Mesendoderm (in vitro differentiated cells): ENCODE results near the gene HSPD1.

ENCODE experiments used
- DNase-seq: peaks from one replicate; pipeline ENCODE4 v3.0.0; 2013
- H2AK5ac ChIP-seq: 2 replicates; pipeline ENCODE4 v1.6.1; 2013; ENCODE audit warnings: low read length, inconsistent platforms
- H2BK120ac ChIP-seq: 2 replicates; pipeline ENCODE4 v1.6.1; 2013; ENCODE audit warnings: low read depth, mild to moderate bottlenecking, low read length, moderate library complexity, mixed read lengths
- H2BK15ac ChIP-seq: replicated peaks from 2 replicates; pipeline ENCODE4 v1.6.1; 2013; ENCODE audit warnings: low read depth, mild to moderate bottlenecking, moderate library complexity
- H2BK5ac ChIP-seq: 2 replicates; pipeline ENCODE4 v1.6.1; 2013; ENCODE audit warnings: low read length, inconsistent platforms
- H3K18ac ChIP-seq: 2 replicates; pipeline ENCODE4 v1.6.1; 2013; ENCODE audit warnings: mild to moderate bottlenecking, low read length, mixed read lengths
- H3K23ac ChIP-seq: one replicate; pipeline ENCODE4 v1.6.1; 2013; ENCODE audit warnings: low read length
- H3K27ac ChIP-seq: 2 replicates; pipeline ENCODE4 v1.5.1; 2013; ENCODE audit warnings: low read depth, mild to moderate bottlenecking, inconsistent platforms, low read length, moderate library complexity
- H3K27me3 ChIP-seq: 2 replicates; pipeline ENCODE4 v1.6.1; 2013; ENCODE audit warnings: low read length, control low read depth, mild to moderate bottlenecking, inconsistent platforms; ENCODE audit not compliant: insufficient read depth, poor library complexity
- H3K36me3 ChIP-seq: 2 replicates; pipeline ENCODE4 v1.6.1; 2013; ENCODE audit warnings: low read length, inconsistent platforms; ENCODE audit not compliant: control insufficient read depth, insufficient read depth
- H3K4ac ChIP-seq: one replicate; pipeline ENCODE4 v1.6.1; 2013; ENCODE audit warnings: low read depth, mild to moderate bottlenecking, low read length, moderate library complexity
- H3K4me1 ChIP-seq: 2 replicates; pipeline ENCODE4 v1.6.1; 2013; ENCODE audit warnings: low read depth, low read length, inconsistent platforms; ENCODE audit not compliant: control insufficient read depth
- H3K4me2 ChIP-seq: 2 replicates; pipeline ENCODE4 v1.6.1; 2013; ENCODE audit warnings: low read length
- H3K4me3 ChIP-seq: 2 replicates; pipeline ENCODE4 v1.5.1; 2013; ENCODE audit warnings: mild to moderate bottlenecking, low read length
- H3K56ac ChIP-seq: one replicate; pipeline ENCODE4 v1.6.1; 2013; ENCODE audit warnings: low read length
- H3K79me1 ChIP-seq: 2 replicates; pipeline ENCODE4 v1.6.1; 2013; ENCODE audit warnings: low read length, inconsistent platforms
- H3K79me2 ChIP-seq: 2 replicates; pipeline ENCODE4 v1.6.1; 2013; ENCODE audit warnings: mild to moderate bottlenecking, low read length; ENCODE audit not compliant: control insufficient read depth, insufficient read depth
- H3K9ac ChIP-seq: 2 replicates; pipeline ENCODE4 v1.6.1; 2013; ENCODE audit warnings: low read length, inconsistent platforms
- H4K5ac ChIP-seq: one replicate; pipeline ENCODE4 v1.6.1; 2013; ENCODE audit warnings: low read length
- H4K8ac ChIP-seq: one replicate; pipeline ENCODE4 v1.6.1; 2013; ENCODE audit warnings: low read depth, mild to moderate bottlenecking, control low read depth, low read length, moderate library complexity
- whole genome bisulfite sequencing: extraction: QIAGEN DNeasy Blood & Tissue Kit; methylation state at CpG from one replicate; pipeline ENCODE4 v1.1.7; 2013; ENCODE audit warnings: low lambda C conversion rate, missing lambda C conversion rate; ENCODE audit not compliant: insufficient coverage; ENCODE audit errors: extremely low coverage; 5-methylcytosine and 5-hydroxymethylcytosine counted together

The HSPD1 gene

GRCh38 chr2:197450465-197450864, 49.2 kb downstream of the HSPD1 start:
- no peak overlapping the region for H3K23ac ChIP-seq
- H3K27ac ChIP-seq, result no peak overlapping the region
- no peak overlapping the region for H2AK5ac ChIP-seq
- no peak overlapping the region for H3K4me2 ChIP-seq
- DNase-seq, result no peak
- H2BK5ac ChIP-seq, result no peak overlapping the region
- no peak overlapping the region for H3K9ac ChIP-seq
- H4K8ac ChIP-seq, result no peak overlapping the region
- no peak overlapping the region for H4K5ac ChIP-seq
- no peak overlapping the region for H2BK120ac ChIP-seq
- no peaks in the 10 kb centered on the region for H3K27me3 ChIP-seq
- no peak overlapping the region for H3K4ac ChIP-seq
- H2BK15ac ChIP-seq, result no peak overlapping the region
- H3K18ac ChIP-seq, result no peak overlapping the region
- H3K56ac ChIP-seq, result no peak overlapping the region
- H3K79me1 ChIP-seq, result peaks cover 1% of the 10 kb centered on the region
- peaks cover 2% of the 10 kb centered on the region for H3K4me1 ChIP-seq
- no CpG with 5 or more reads among the region's 25 CpGs for WGBS
- peaks cover 9% of the 10 kb centered on the region for H3K79me2 ChIP-seq
- H3K36me3 ChIP-seq, result no peaks in the 10 kb centered on the region
- no peak overlapping the region for H3K4me3 ChIP-seq

GRCh38 chr2:197446844-197447243, 52.8 kb downstream of the HSPD1 start:
- Histone ChIP-seq H2BK120ac (no peak overlapping the region), H3K4me3 (no peak overlapping the region), H3K79me1 (no peaks in the 10 kb centered on the region), H2BK5ac (no peak overlapping the region), H3K9ac (no peak overlapping the region), H3K4me1 (no peaks in the 10 kb centered on the region), H3K79me2 (no peaks in the 10 kb centered on the region), H4K8ac (no peak overlapping the region), H2AK5ac (no peak overlapping the region), H3K18ac (no peak overlapping the region), H3K4me2 (no peak overlapping the region), H3K27ac (no peak overlapping the region), H3K36me3 (no peaks in the 10 kb centered on the region), H3K4ac (no peak overlapping the region), H3K27me3 (no peaks in the 10 kb centered on the region), H3K23ac (no peak overlapping the region), H4K5ac (no peak overlapping the region), H3K56ac (no peak overlapping the region), H2BK15ac (no peak overlapping the region)
- DNase-seq, result no peak

- Histone ChIP-seq H2BK120ac (no peak overlapping the region), H3K4ac (no peak overlapping the region), H3K79me1 (no peaks in the 10 kb centered on the region), H3K23ac (no peak overlapping the region), H2BK5ac (no peak overlapping the region), H3K36me3 (no peaks in the 10 kb centered on the region), H4K8ac (no peak overlapping the region), H3K79me2 (no peaks in the 10 kb centered on the region), H2AK5ac (no peak overlapping the region), H3K27me3 (no peaks in the 10 kb centered on the region), H3K4me2 (no peak overlapping the region), H3K56ac (no peak overlapping the region), H2BK15ac (no peak overlapping the region), H3K4me3 (no peak overlapping the region), H4K5ac (no peak overlapping the region), H3K9ac (no peak overlapping the region), H3K27ac (no peak overlapping the region), H3K4me1 (no peaks in the 10 kb centered on the region), H3K18ac (no peak overlapping the region)
- no CpG with 5 or more reads among the region's 1 CpG for WGBS
- no peak for DNase-seq
Observed at GRCh38 chr2:197445746-197446145, 53.9 kb downstream of the HSPD1 start.

GRCh38 chr2:197442857-197443256, 56.8 kb downstream of the HSPD1 start:
- Histone ChIP-seq H2BK5ac (no peak overlapping the region), H3K4me3 (no peak overlapping the region), H2BK120ac (no peak overlapping the region), H3K27ac (no peak overlapping the region), H4K5ac (no peak overlapping the region), H3K79me1 (no peaks in the 10 kb centered on the region), H3K56ac (no peak overlapping the region), H3K79me2 (no peaks in the 10 kb centered on the region), H2BK15ac (no peak overlapping the region), H3K23ac (no peak overlapping the region), H2AK5ac (no peak overlapping the region), H4K8ac (no peak overlapping the region), H3K4ac (no peak overlapping the region), H3K18ac (no peak overlapping the region), H3K27me3 (no peaks in the 10 kb centered on the region), H3K4me2 (no peak overlapping the region), H3K36me3 (no peaks in the 10 kb centered on the region), H3K4me1 (no peaks in the 10 kb centered on the region), H3K9ac (no peak overlapping the region)
- WGBS, result no CpG with 5 or more reads among the region's 5 CpGs
- DNase-seq, result no peak

GRCh38 chr2:197437380-197437779, 62.3 kb downstream of the HSPD1 start:
- Histone ChIP-seq H3K23ac (no peak overlapping the region), H3K4me1 (peaks cover 3% of the 10 kb centered on the region), H3K36me3 (no peaks in the 10 kb centered on the region), H2BK5ac (no peak overlapping the region), H3K79me2 (peaks cover 23% of the 10 kb centered on the region), H3K4me3 (no peak overlapping the region), H3K27me3 (no peaks in the 10 kb centered on the region), H3K9ac (no peak overlapping the region), H3K18ac (no peak overlapping the region), H4K5ac (no peak overlapping the region), H3K56ac (no peak overlapping the region), H3K79me1 (no peaks in the 10 kb centered on the region), H2BK15ac (no peak overlapping the region), H3K4me2 (no peak overlapping the region), H2AK5ac (no peak overlapping the region), H3K27ac (no peak overlapping the region), H3K4ac (no peak overlapping the region), H2BK120ac (no peak overlapping the region), H4K8ac (no peak overlapping the region)
- DNase-seq, result no peak
- WGBS, result no CpG with 5 or more reads among the region's 2 CpGs
